Measurements from ENCODE around the gene EXOC6.
"Not testable (repeated sequence)": the region's sequence is repeated elsewhere in the genome, so short reads cannot be mapped to it uniquely, and the experiment has no call there.

EXOC6 gene

DNA sequence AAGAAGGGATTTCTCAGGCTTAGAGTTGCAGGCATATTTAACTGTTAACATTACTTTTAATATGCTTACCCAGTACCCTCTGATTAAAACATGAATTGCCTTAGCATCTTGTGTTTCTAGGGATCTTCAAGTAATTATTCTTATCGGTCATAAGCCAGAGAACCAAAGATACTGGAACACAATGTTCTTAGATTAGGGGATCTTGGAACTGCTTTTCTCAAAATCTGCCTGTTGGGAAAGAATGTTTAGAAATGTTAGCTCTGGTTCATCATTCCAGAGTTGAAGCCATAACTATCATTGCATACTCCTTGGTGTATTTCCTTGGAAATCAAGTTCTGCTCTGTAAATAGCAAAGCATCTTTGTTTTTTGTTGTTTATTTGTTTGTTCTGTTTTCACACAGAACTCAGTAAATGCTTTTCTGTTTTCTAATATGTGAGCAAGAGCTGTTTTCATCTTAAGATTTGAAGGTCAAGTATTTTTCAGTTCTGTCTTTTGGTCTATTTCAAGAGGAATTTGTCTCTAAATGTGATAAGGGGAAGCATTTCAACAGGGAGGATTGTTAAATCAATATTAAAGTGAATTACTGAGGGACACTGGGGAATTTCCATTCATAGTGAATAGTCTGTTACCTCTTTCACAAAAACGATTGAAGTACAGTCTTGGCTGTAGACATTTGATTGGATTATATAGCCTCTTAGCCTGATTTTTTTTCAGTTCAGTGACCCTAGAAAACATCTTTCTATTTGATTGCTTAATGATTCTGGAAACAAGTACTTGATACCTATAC lies 109.1 kb downstream of the EXOC6 start:
- no peak for TF ChIP-seq Cebpa-rat (IDR thresholded peaks at IDR 0.05)
- Histone ChIP-seq H3K36me3 (peaks cover 8% of the 10 kb centered on the region; the same call in 1 of the 2 replicates), H3K4me2 (no peak overlapping the region), H3K27me3 (no peaks in the 10 kb centered on the region), H4K20me1 (no peaks in the 10 kb centered on the region), H3K9me3 (peaks cover 3% of the 10 kb centered on the region; the same call in 1 of the 2 replicates), H3K27ac (no peak overlapping the region), H3K4me3 (no peak overlapping the region), H3K4me1 (no peaks in the 10 kb centered on the region), H3K9ac (no peak overlapping the region)

DNA sequence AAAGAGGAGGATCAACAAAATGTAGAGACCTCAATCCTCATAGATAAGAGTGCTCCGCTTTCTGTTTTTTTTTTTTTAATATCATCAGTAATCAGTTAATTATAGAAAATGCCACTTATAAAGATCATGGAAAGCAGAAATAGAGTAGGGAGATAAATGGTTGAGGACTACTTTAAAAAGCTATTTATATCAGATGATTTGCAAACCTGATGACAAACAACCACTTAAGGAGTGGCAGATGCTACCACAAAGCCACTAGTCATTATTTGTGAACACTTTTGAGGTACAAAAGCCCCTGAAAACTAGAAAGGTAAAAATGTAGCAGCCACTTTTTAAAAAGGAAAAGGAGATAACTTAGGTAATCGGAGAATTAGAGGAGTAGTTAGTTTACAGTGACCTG lies 113.3 kb downstream of the EXOC6 start:
- no peak overlapping the region for H3K4me3 ChIP-seq
- H3K4me1 ChIP-seq, result no peaks in the 10 kb centered on the region
- H3K9ac ChIP-seq, result no peak overlapping the region
- no peaks in the 10 kb centered on the region for H3K27me3 ChIP-seq
- H4K20me1 ChIP-seq, result no peaks in the 10 kb centered on the region
- no peak overlapping the region for H3K27ac ChIP-seq
- H3K4me2 ChIP-seq, result no peak overlapping the region
- no peak for TF ChIP-seq Cebpa-rat (IDR thresholded peaks at IDR 0.05)
- no peaks in the 10 kb centered on the region for H3K9me3 ChIP-seq
- H3K36me3 ChIP-seq, result no peaks in the 10 kb centered on the region

DNA sequence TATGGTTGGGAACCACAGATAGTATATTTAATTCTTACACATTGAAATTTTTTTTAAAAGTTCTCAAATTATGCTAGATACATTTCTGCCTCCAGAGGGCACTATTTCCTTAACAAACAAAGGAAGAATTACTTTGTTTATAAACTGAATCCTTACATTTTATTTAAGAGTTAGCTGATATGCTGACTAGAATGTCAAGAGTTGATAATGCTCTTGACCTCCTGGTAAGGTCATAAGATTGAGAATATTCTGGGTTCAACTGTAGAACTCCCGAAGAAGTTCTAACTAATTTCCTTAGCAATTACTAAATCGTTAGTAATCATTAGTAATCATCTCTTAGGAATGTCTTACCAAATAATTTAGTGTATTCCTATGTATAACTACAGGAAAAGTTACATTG lies 117.0 kb downstream of the EXOC6 start:
- H3K27me3 ChIP-seq, result no peaks in the 10 kb centered on the region
- H3K36me3 ChIP-seq, result no peaks in the 10 kb centered on the region
- no peak for TF ChIP-seq Cebpa-rat (IDR thresholded peaks at IDR 0.05)
- no peak overlapping the region for H3K27ac ChIP-seq
- H3K9me3 ChIP-seq, result no peaks in the 10 kb centered on the region
- H3K9ac ChIP-seq, result no peak overlapping the region
- H3K4me3 ChIP-seq, result no peak overlapping the region
- H4K20me1 ChIP-seq, result no peaks in the 10 kb centered on the region
- H3K4me1 ChIP-seq, result no peaks in the 10 kb centered on the region
- H3K4me2 ChIP-seq, result no peak overlapping the region

DNA sequence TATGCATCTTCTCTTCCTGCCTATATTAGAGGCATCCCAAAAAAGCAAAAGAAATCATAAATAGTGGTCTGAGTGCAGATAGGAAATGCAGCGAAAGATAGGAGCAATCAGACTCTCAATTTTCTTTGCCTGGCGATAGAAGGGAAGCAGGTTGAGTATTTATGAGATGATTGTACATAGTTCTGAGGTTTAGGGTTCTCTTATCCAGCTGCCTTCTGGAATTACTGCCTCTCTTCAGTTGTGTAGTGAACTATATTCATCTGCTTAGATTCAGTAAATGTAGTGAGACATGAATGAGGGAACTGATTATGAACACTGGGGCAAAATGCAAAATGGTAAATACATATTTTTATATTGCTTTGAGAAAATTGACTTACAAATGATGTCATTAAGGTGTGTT lies 119.3 kb downstream of the EXOC6 start:
- H3K9me3 ChIP-seq, result peaks cover 8% of the 10 kb centered on the region
- H3K4me2 ChIP-seq, result no peak overlapping the region
- no peaks in the 10 kb centered on the region for H4K20me1 ChIP-seq
- H3K4me1 ChIP-seq, result no peaks in the 10 kb centered on the region
- H3K27me3 ChIP-seq, result no peaks in the 10 kb centered on the region
- no peak for TF ChIP-seq Cebpa-rat (IDR thresholded peaks at IDR 0.05)
- peaks cover 16% of the 10 kb centered on the region for H3K36me3 ChIP-seq
- no peak overlapping the region for H3K27ac ChIP-seq
- H3K9ac ChIP-seq, result no peak overlapping the region
- no peak overlapping the region for H3K4me3 ChIP-seq

DNA sequence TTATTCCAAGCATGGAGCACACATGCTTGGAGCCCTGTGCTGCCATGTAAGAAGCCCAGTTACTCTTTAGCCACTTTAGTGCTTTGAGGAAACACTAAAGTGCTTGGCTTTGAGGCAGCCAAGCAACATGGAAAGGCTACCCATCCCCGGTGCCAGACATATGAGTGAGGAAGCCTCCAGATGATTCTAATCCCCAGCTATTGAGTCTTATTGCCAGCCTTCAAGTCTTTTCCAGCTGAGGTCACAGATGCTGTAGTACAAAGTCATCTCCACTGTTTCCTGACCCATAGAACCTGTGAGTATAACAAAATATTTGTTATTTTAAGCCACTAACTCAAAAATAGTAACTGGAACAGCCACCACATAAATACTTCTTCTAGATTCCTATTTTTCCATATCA lies 120.8 kb downstream of the EXOC6 start:
- Histone ChIP-seq H3K27ac (no peak overlapping the region), H4K20me1 (no peaks in the 10 kb centered on the region), H3K9ac (no peak overlapping the region), H3K9me3 (peaks cover 13% of the 10 kb centered on the region), H3K4me3 (no peak overlapping the region), H3K36me3 (peaks cover 18% of the 10 kb centered on the region), H3K4me1 (no peaks in the 10 kb centered on the region), H3K27me3 (no peaks in the 10 kb centered on the region), H3K4me2 (no peak overlapping the region)
- TF ChIP-seq Cebpa-rat (IDR thresholded peaks at IDR 0.05), result no peak

DNA sequence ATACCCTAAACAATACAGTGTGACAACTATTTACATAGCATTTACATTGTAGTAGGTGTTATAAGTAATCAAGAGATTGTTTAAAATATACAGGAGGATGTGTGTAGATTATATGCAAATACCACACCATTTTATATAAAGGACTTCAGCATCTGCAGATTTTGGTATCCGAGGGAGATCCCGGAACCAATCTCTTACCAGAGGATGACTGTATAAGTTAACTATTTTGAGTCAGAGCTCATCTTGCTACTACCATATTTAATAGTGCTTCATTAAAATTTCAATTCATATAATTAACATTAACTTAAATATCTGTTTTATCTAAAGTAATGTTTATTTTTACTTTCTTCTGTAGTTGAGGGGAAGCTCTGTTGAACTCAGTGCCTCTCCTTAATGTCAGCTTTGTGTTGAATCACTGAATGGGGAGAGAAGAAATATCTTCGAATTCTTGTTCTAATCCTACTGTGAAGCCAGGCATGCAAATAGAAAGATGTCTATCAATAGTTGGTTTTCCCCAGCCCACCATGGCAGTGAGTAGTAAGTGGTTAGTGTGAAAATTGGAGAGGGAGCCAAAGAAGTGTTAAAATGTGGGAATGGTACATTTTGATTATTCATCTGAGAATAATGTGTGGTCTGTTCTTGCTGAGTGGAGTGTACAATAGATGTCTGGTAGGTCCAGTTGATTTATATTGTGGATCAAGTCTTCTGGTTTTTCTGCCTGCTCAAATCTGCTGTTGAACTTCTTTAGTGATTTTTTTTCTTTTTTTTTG lies 122.2 kb downstream of the EXOC6 start:
- no peak for TF ChIP-seq Cebpa-rat (IDR thresholded peaks at IDR 0.05)
- Histone ChIP-seq H3K36me3 (peaks cover 18% of the 10 kb centered on the region), H3K4me2 (no peak overlapping the region), H3K9me3 (peaks cover 23% of the 10 kb centered on the region), H4K20me1 (no peaks in the 10 kb centered on the region), H3K27me3 (no peaks in the 10 kb centered on the region), H3K4me3 (no peak overlapping the region), H3K4me1 (no peaks in the 10 kb centered on the region), H3K9ac (no peak overlapping the region), H3K27ac (no peak overlapping the region)

DNA sequence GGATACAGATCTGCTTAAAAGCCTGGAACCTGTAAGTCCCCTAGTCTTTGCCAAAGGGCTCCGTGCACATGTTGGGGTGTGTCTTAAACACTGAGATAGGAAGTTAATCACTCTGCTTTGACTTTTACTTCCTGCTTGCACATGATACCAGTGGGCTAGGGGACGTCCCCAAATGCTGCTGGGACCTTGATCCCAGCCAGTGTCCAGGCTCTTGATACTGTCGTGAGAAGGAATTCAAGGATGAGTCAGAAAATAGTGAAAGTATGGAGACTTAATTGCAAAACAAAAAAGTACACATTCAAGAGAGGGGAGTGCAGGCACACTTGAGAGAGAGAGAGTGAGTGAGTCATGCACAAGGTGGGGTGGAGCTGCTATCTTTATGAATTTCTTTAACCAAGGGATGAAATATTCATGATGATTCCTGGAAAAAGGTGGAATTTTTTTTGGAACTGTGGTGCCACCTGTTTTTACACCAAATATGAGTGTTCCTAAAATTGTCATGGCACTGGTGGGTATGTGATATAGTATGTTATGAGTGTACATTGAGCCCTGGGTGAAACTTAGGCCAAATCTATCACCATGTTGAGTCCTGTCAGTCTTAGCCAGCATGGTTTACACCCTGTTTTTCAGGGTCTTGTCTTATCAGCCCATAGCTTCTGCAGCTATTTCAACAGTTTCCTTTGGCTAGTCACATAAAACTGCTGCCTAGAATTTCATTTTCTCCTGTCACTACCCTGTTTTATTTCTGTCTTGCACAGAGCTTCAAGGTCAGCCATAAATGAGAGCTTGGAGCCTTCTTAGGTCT lies 123.9 kb downstream of the EXOC6 start:
- H3K4me2 ChIP-seq, result no peak overlapping the region
- H3K36me3 ChIP-seq, result peaks cover 18% of the 10 kb centered on the region
- no peaks in the 10 kb centered on the region for H4K20me1 ChIP-seq
- H3K27ac ChIP-seq, result no peak overlapping the region
- H3K9me3 ChIP-seq, result peaks cover 27% of the 10 kb centered on the region
- no peak for TF ChIP-seq Cebpa-rat (IDR thresholded peaks at IDR 0.05)
- H3K4me3 ChIP-seq, result no peak overlapping the region
- no peak overlapping the region for H3K9ac ChIP-seq
- H3K4me1 ChIP-seq, result no peaks in the 10 kb centered on the region
- H3K27me3 ChIP-seq, result no peaks in the 10 kb centered on the region

DNA sequence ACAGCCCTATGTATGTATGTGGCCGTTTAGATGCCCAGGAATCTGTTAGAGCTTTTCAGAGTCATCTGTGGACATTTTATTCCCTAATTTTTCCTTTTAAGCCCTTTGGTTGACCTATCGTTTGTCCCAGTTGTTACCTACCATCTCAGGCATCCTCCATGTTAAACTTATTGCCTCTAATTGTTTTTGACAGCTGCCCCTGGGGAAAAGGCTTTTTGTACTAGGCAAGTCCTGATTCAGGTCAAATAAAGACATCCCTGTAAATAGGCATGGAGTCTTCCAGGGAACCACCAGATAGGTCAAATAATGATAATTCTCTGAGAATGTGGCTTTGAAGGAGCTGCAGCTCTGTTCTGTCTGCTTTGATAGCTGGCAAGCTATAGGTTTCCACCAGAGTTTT lies 124.6 kb downstream of the EXOC6 start:
- no peaks in the 10 kb centered on the region for H4K20me1 ChIP-seq
- no peak for TF ChIP-seq Cebpa-rat (IDR thresholded peaks at IDR 0.05)
- no peaks in the 10 kb centered on the region for H3K27me3 ChIP-seq
- H3K4me1 ChIP-seq, result no peaks in the 10 kb centered on the region
- peaks cover 18% of the 10 kb centered on the region for H3K36me3 ChIP-seq
- H3K4me2 ChIP-seq, result no peak overlapping the region
- no peak overlapping the region for H3K9ac ChIP-seq
- H3K9me3 ChIP-seq, result peaks cover 27% of the 10 kb centered on the region
- no peak overlapping the region for H3K27ac ChIP-seq
- H3K4me3 ChIP-seq, result no peak overlapping the region

DNA sequence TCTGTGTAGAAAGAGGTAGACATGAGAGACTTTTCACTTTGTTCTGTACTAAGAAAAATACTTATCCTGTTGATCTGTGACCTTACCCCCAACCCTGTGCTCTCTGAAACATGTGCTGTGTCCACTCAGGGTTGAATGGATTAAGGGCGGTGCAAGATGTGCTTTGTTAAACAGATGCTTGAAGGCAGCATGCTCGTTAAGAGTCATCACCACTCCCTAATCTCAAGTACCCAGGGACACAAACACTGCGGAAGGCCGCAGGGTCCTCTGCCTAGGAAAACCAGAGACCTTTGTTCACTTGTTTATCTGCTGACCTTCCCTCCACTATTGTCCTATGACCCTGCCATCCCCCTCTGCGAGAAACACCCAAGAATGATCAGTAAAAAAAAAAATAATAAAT lies 128.0 kb downstream of the EXOC6 start:
- peaks cover 27% of the 10 kb centered on the region for H3K9me3 ChIP-seq
- H3K4me1 ChIP-seq, result not testable (repeated sequence)

DNA sequence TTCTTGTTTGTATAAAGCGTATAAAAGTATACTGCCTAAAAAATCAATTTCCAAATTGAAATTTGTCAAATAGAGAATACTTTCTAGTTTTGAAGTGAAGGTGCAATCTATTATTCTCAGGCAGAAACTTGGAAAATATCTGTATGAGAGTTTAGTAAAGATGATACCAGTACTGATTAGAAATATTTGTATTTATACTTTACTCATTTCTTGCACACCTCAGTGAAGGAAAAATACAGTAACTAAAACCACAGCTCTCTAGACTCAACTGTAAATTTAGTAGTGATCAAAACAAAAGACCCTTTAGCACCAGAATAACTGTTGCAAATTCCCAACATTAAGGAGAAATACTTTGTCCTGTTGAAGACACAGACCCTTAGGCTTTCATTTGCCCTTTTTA lies 140.9 kb downstream of the EXOC6 start:
- Histone ChIP-seq H4K20me1 (no peaks in the 10 kb centered on the region), H3K36me3 (no peaks in the 10 kb centered on the region), H3K4me2 (no peak overlapping the region), H3K4me1 (peaks cover 13% of the 10 kb centered on the region), H3K4me3 (no peak overlapping the region), H3K27me3 (no peaks in the 10 kb centered on the region), H3K9me3 (peaks cover 7% of the 10 kb centered on the region), H3K9ac (no peak overlapping the region), H3K27ac (no peak overlapping the region)
- no peak for TF ChIP-seq Cebpa-rat (IDR thresholded peaks at IDR 0.05)

More for the DNA sequence above, 128.0 kb downstream of the EXOC6 start:
- not testable (repeated sequence) for H3K27ac ChIP-seq, H3K9ac ChIP-seq, H3K27me3 ChIP-seq, H4K20me1 ChIP-seq, H3K4me2 ChIP-seq, H3K4me3 ChIP-seq
- H3K36me3 ChIP-seq, result peaks cover 13% of the 10 kb centered on the region

All from BLaER1 (cell line).